Panc1 (cell line): ENCODE measurements around the gene IPO8.

ENCODE experiments used
- POLR2AphosphoS5 ChIP-seq: IDR thresholded peaks from 2 replicates; pipeline ENCODE4 v1.6.1; 2012; ENCODE audit warnings: mild to moderate bottlenecking, low read depth, low read length, moderate library complexity
- SIN3A ChIP-seq: IDR thresholded peaks from 2 replicates; pipeline ENCODE4 v1.6.1; 2012; ENCODE audit warnings: low read depth, mild to moderate bottlenecking, low read length, moderate library complexity, borderline replicate concordance; ENCODE audit not compliant: insufficient read depth
- TF ChIP-seq, protein P1 (sequence below): fragments of 450-650 bp; IDR thresholded peaks from 2 replicates; pipeline ENCODE4 v1.5.1; 2017; ENCODE audit warnings: mild to moderate bottlenecking

DNA sequence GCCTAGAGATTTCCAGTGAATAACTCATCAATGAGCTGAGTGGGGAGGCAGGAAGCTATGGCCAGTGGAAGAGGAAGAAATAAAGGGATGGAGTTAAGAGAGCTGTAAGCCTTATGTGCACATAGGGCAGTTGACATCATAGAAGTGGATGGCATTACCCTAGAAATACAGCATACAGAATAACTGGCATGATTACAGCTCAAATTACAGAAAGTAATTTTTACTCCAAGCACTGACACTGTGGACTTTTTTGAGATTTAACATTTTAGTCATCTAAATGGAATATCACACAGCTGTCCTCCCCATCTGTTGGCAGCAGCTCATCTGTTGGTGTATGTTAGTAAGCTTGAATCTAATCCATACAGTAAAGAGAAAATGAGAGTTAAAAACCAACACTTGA lies 5.4 kb upstream of the IPO8 start:
- TF ChIP-seq, protein P1, sequence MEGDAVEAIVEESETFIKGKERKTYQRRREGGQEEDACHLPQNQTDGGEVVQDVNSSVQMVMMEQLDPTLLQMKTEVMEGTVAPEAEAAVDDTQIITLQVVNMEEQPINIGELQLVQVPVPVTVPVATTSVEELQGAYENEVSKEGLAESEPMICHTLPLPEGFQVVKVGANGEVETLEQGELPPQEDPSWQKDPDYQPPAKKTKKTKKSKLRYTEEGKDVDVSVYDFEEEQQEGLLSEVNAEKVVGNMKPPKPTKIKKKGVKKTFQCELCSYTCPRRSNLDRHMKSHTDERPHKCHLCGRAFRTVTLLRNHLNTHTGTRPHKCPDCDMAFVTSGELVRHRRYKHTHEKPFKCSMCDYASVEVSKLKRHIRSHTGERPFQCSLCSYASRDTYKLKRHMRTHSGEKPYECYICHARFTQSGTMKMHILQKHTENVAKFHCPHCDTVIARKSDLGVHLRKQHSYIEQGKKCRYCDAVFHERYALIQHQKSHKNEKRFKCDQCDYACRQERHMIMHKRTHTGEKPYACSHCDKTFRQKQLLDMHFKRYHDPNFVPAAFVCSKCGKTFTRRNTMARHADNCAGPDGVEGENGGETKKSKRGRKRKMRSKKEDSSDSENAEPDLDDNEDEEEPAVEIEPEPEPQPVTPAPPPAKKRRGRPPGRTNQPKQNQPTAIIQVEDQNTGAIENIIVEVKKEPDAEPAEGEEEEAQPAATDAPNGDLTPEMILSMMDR, result no peak
- TF ChIP-seq POLR2AphosphoS5 (no peak), SIN3A (no peak)
